Endothelial cell (in vitro differentiated cells): Measurements from ENCODE around the gene INAFM2. TPM values are rescaled to one million over a fixed set of nuclear protein-coding genes. Genes with fewer than 3 reads are reported as not detected.

Source experiments
- DNase-seq: peaks from one replicate; pipeline ENCODE4 v3.0.0; 2021; ENCODE audit warnings: low spot score
- H3K27ac Mint-ChIP-seq: one replicate; pipeline ENCODE4 v1.8.0; 2021; ENCODE audit warnings: mixed read lengths, inconsistent platforms; ENCODE audit not compliant: unreplicated experiment
- H3K27me3 Mint-ChIP-seq: one replicate; pipeline ENCODE4 v1.8.0; 2021; ENCODE audit warnings: mild to moderate bottlenecking, moderate library complexity, mixed read lengths, inconsistent platforms; ENCODE audit not compliant: unreplicated experiment
- H3K36me3 Mint-ChIP-seq: one replicate; pipeline ENCODE4 v1.8.0; 2021; ENCODE audit warnings: mild to moderate bottlenecking, low read depth, mixed read lengths, inconsistent platforms; ENCODE audit not compliant: unreplicated experiment
- H3K4me1 Mint-ChIP-seq: one replicate; pipeline ENCODE4 v1.8.0; 2021; ENCODE audit warnings: mild to moderate bottlenecking, mixed read lengths, inconsistent platforms; ENCODE audit not compliant: unreplicated experiment
- H3K4me3 Mint-ChIP-seq: one replicate; pipeline ENCODE4 v1.8.0; 2021; ENCODE audit warnings: mild to moderate bottlenecking, mixed read lengths, inconsistent platforms; ENCODE audit not compliant: unreplicated experiment
- H3K9me3 Mint-ChIP-seq: one replicate; pipeline ENCODE4 v1.8.0; 2021; ENCODE audit warnings: mixed read lengths, inconsistent platforms; ENCODE audit not compliant: unreplicated experiment
- CTCF ChIP-seq: fragments of 200-600 bp; sonication (generic); IDR thresholded peaks from one replicate; pipeline ENCODE4 v1.5.0; 2021; ENCODE audit warnings: antibody characterized with exemption; ENCODE audit not compliant: unreplicated experiment
- total RNA-seq: library from RNA; stranded (reverse); fragmentation: NEBNext Ultra II Directional; extraction: Animal tissue kit (Norgen Biotek cat#: 25700); gene quantifications from one replicate; pipeline ENCODE4 v1.2.1, GENCODE V29; 2021; ENCODE audit not compliant: unreplicated experiment

The INAFM2 gene
- total RNA-seq, 1 donor from 2014 or later, result 17.7 TPM

DNA sequence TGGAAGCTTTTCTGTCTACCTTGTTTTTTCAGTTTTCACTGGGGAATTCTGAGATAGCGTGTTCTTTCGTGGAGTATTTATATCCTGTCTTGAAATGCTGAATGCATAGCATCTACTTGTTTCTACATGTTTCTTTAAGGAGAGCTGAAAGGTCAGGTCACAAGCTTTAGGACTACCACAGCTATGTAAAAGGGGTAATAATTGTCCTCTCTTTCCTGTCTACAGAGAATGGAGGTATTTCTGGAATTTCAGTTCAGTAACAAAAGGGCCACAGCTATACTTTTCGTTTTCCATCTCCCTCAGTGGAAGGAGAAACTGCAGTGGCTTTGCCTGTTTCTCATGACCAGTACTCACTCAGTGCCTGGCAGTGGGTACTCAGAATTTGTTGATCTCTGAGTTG lies 4.7 kb downstream of the INAFM2 start:
- no peaks in the 10 kb centered on the region for H3K9me3 Mint-ChIP-seq
- H3K4me3 Mint-ChIP-seq, result no peak overlapping the region
- H3K27ac Mint-ChIP-seq, result no peak overlapping the region
- no peak for TF ChIP-seq CTCF
- H3K36me3 Mint-ChIP-seq, result no peaks in the 10 kb centered on the region
- peaks cover 58% of the 10 kb centered on the region for H3K4me1 Mint-ChIP-seq
- H3K27me3 Mint-ChIP-seq, result peaks cover 8% of the 10 kb centered on the region
- no peak for DNase-seq

DNA sequence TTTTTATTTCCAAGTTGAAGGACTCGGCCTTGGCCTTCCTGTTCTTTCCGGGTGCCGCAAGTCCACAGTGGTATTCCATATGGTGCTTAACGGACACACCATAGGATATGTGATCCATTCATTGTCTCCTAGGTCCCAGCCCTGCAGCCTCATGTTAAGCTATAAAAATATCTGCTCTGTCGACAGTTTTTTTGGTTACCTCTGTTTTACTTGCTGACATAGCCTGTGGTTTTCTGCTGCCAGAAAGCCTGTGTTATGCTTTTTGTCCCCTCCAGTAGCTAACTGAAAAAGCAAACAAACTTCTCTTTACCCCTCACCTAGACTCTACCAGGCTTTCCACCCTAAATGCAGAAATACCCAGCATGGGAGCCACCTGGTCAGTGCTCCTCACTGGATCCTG lies 5.3 kb downstream of the INAFM2 start:
- no peak for TF ChIP-seq CTCF
- no peak overlapping the region for H3K4me3 Mint-ChIP-seq
- H3K4me1 Mint-ChIP-seq, result peaks cover 62% of the 10 kb centered on the region
- no peaks in the 10 kb centered on the region for H3K9me3 Mint-ChIP-seq
- H3K27ac Mint-ChIP-seq, result no peak overlapping the region
- no peak for DNase-seq
- H3K27me3 Mint-ChIP-seq, result peaks cover 9% of the 10 kb centered on the region
- H3K36me3 Mint-ChIP-seq, result no peaks in the 10 kb centered on the region

DNA sequence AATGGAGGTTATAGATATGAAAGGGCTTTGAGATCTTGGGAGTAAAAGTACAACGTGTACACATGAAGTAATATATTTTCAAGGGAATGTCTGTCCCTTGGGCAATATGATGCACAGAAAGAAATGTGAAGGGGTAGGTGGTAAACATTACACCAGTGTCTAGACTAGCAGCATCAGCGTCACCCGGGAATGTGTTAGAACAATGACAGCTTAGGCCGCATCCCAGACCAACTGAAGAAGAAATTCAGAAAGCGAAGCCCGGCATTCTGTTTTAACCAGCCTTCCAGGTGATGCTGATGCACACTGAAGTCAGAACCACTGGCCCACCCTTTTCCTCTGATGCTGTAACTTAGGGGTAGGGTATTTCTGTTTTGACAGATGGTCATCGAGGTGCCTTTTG lies 6.3 kb downstream of the INAFM2 start:
- DNase-seq, result no peak
- H3K4me3 Mint-ChIP-seq, result no peak overlapping the region
- H3K27ac Mint-ChIP-seq, result no peak overlapping the region
- TF ChIP-seq CTCF, result no peak
- H3K4me1 Mint-ChIP-seq, result peaks cover 68% of the 10 kb centered on the region
- peaks cover 7% of the 10 kb centered on the region for H3K27me3 Mint-ChIP-seq
- H3K36me3 Mint-ChIP-seq, result no peaks in the 10 kb centered on the region
- H3K9me3 Mint-ChIP-seq, result no peaks in the 10 kb centered on the region

GRCh38 chr15:40330368-40330836 lies 6.9 kb downstream of the INAFM2 start:
- Mint-ChIP-seq H3K9me3 (no peaks in the 10 kb centered on the region), H3K27me3 (peaks cover 5% of the 10 kb centered on the region), H3K27ac (no peak overlapping the region), H3K36me3 (no peaks in the 10 kb centered on the region), H3K4me3 (no peak overlapping the region), H3K4me1 (peaks cover 62% of the 10 kb centered on the region)
- no peak for TF ChIP-seq CTCF
- DNase-seq, result no peak

DNA sequence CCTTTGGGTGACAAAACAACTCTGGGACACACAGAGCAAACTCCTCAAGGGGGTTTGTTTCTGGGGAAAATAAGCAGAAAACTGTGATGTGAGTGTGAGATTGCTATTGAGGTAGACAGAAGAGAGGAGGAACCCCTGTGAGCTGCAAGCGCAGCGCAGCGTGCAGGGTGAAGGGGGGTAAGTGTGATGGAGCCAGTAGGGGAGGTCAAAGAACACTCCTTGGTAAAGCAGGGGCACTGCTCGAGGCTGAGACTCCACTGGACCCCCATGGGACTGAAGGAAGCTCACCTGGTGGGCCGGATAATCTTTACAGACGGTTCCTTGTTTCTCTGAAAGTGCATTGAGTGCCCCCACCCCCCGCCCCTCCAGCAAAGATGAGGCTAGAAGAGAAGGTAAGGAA lies 7.5 kb downstream of the INAFM2 start:
- H3K36me3 Mint-ChIP-seq, result no peaks in the 10 kb centered on the region
- peaks cover 58% of the 10 kb centered on the region for H3K4me1 Mint-ChIP-seq
- no peak overlapping the region for H3K4me3 Mint-ChIP-seq
- DNase-seq, result no peak
- no peak for TF ChIP-seq CTCF
- no peak overlapping the region for H3K27ac Mint-ChIP-seq
- H3K27me3 Mint-ChIP-seq, result peaks cover 6% of the 10 kb centered on the region
- no peaks in the 10 kb centered on the region for H3K9me3 Mint-ChIP-seq
